Measurements from ENCODE around the gene LRRC49.
"Not testable (repeated sequence)": the region's sequence is repeated elsewhere in the genome, so short reads cannot be mapped to it uniquely, and the experiment has no call there.

LRRC49 gene

GRCh38 chr15:70892002-70892911, at the start of gene LRRC49, which contains the start of gene THAP10:
Gene LRRC49 (plus strand): TSS chr15:70892826. CDS start chr15:70892895, 69 bp downstream.
Gene THAP10 (minus strand): TSS chr15:70892433. CDS start chr15:70892272, 161 bp downstream.
- no peak for DNase-seq (ENCODE audit: low read depth)

- no peak for DNase-seq (ENCODE audit: low read depth)
Measured at GRCh38 chr15:70845602-70846360, 46.8 kb upstream of the LRRC49 start.

DNA sequence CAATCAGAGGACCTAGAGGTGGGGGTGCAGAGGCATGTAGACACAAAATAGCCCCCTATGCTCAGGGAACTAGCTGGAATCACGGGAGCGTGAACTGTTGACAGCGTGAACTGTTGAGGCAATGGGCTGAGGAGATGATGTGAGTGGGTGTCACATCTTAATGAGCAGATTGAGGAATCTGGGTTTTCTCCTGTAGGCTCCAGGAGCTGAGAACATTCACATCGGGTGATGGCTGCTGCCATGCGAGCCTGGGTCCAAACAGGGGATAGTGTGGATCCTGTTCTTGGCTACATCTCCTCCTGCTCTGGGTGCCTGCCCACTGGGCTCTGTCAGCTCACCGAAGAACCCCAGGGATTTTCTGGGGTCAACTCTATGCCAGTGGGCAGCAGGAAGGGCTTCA, 40.7 kb upstream of the LRRC49 start:
- DNase-seq (ENCODE audit: low read depth), result no peak

GRCh38 chr15:70852501-70853317, 39.9 kb upstream of the LRRC49 start:
- DNase-seq (ENCODE audit: low read depth), result no peak

GRCh38 chr15:70853318-70853972, 39.2 kb upstream of the LRRC49 start:
- no peak for DNase-seq (ENCODE audit: low read depth)

GRCh38 chr15:70853973-70854665, 38.5 kb upstream of the LRRC49 start, which contains the start of gene LARP6:
Gene LARP6 (minus strand): TSS chr15:70854157. CDS start chr15:70854088, 69 bp downstream.
- no peak for DNase-seq (ENCODE audit: low read depth)

DNA sequence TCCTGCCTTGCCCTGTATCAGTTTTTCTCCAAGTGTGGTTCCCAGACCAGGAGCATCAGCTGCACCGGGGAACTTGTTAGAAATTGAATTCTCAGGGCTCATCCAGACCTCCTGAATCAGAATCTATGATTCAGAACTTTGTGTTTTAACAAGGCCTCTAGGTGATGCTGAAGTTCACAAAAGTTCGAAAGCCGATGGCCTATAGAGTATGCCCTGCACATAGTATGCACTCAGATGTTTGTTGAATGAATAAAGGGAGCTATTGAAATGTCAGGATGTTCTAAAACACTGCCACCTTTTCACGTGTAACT, 38.0 kb upstream of the LRRC49 start:
- DNase-seq (ENCODE audit: low read depth), result no peak

- DNase-seq (ENCODE audit: low read depth), result no peak
Measured at GRCh38 chr15:70855764-70856163, 36.9 kb upstream of the LRRC49 start.

DNA sequence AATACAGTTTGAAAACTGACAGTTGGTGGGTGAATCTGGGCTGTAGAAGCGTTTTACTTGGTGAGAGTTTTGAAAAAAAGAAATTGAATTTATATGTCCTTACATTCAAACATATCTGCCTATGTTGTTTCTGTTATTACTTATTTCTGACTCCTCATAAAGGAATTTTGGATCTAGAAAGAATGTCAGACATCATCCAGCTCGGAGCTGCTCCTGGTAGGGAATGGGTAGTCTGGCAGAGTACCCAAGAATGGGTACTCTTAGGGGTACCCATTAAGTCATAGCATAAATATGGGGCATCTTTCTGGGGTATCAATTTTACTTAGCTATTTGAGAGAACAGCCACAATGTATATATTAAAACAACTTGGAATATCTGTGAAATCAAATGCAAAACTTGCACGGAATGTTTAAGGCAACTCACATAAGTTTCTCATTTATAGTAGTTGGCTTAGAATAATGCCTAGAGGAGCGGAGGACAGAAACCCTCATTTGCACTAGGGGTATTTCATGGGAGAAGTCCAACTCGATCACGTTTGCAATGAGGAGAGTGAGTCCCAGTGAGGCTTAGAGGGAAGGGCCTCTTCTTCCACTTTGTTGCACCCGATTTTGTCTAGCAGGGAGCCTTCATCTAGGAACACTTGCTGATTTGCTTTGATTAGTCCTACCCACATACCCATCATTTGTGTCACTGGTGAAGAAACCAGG, 36.3 kb upstream of the LRRC49 start:
- DNase-seq (ENCODE audit: low read depth), result no peak

DNA sequence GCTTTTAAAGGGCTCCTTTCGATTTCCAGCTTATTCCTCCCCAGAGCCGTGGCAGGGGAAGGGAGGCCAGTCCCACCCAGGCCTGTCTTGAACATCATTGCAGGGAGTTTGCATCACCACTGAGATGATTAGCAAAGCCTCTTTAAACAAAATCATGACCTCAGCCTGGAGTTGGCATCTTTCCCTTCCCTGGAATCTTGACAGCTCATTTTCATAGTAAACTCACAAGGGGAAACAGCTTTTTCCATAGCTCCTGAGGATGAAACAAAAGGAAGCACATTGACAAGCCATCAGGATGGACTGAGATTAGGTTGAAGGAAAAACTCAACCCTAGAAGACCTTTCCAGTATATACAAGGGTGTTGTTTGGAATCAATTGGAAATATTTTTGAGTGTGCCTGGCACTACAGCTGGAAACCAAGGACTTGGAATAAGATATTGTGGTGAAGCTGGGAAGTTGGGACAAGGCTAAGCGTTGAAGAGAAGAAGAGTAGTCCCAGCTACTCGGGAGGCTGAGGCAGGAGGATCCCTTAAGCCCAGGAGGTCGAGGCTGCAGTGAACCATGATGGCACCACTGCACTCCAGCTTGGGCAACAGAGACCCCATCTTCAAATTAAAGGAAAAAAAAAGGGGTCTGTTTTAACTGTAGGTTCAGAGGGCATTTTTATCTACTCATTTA, 35.6 kb upstream of the LRRC49 start:
- DNase-seq (ENCODE audit: low read depth), result no peak

GRCh38 chr15:70857562-70858285, 34.9 kb upstream of the LRRC49 start:
- no peak for DNase-seq (ENCODE audit: low read depth)

DNA sequence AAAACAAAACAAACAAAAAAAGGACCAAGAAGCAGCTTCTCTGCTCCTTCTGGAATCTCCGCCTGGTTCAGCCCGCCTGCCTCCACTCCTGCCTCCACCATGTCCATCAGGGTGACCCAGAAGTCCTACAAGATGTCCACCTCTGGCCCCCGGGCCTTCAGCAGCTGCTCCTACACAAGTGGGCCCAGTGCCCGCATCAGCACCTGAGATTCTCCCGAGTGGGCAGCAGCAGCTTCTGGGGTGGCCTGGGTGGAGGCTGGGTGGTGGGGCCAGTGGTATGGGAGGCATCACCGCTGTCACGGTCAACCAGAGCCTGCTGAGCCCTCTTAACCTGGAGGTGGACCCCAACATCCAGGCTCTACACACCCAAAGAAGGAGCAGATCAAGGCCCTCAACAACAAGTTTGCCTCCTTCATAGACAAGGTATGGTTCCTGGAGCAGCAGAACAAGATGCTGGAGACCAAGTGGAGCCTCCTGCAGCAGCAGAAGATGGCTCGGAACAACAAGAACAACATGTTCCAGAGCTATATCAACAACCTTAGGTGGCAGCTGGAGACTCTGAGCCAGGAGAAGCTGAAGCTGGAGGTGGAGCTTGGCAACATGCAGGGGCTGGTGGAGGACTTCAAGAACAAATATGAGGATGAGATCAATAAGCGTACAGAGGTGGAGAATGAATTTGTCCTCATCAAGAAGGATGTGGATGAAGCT, 33.9 kb upstream of the LRRC49 start:
- not testable (repeated sequence) for DNase-seq (ENCODE audit: low read depth)

- no peak for DNase-seq (ENCODE audit: low read depth)
Measured at GRCh38 chr15:70859322-70859908, 33.2 kb upstream of the LRRC49 start.

GRCh38 chr15:70859998-70860397, 32.6 kb upstream of the LRRC49 start:
- no peak for DNase-seq (ENCODE audit: low read depth)

DNA sequence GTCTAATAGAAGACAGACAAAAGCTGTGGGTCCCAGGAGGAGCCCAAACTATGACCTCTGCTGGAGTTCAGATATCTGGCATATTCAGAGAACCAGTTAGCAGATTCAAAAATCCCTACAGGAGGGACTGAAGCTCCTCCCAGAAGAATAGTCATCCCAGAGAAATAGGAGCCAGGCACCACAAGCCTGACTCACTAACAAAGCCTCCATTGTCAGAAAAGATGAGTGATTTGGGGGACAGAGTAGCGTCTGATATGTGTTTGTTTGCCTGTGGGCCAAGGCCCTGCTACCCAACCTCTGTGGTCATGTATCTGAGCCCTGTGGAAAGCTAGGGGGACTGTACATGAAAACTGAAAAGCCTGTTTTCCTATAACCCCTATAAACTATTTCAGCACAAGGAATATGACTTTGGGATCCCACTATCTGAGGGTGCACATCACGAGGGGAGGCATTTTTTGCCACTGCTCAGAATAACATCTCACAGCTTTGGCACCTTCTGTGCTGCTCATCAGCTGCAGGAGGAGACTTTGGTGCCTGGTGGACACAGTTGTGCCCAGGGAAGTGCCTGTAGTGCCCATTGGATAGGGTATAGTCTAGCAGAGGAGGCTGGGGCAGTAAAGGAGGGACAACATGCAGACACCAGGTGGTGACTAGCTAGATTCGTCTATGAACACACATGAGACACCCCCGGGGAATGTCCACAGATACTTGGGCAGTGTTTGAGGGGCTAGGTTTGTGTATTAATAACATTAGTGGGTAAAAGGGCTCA, 29.0 kb upstream of the LRRC49 start:
- no peak for DNase-seq (ENCODE audit: low read depth)

DNA sequence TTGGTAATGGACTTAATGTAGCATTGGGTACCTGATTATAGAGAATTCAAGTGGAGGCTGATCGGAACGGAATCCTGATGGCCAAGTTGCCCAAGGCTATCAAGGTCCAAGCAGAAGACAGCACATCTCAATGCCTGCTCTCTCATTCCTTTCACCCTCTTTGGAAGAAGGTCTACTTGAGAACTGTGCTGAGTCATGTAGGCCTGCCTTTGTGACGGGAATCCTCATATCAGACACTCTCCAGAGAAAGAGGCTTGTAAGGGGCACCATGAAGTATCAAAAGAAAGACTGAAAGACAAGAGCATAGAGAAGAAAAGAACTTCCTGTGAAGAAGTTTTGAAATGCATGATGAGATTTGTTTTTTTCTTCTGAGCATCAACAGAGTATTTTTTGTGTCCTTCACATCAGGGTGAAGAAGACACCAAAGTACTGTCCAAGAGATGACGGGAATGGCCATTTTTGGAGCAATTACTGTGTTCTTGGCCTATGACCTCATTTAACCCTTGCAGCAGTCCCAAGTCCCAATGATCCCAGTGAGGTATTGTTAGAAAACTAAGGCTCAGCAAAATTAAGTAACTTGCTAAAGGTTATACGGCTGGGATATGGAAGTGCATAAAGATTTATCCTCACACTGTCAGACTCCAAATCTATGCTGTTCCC, 25.5 kb upstream of the LRRC49 start:
- DNase-seq (ENCODE audit: low read depth), result no peak
